ENCODE measurements around the gene AGBL4.
"Not testable (repeated sequence)": the region's sequence is repeated elsewhere in the genome, so short reads cannot be mapped to it uniquely, and the experiment has no call there.

The AGBL4 gene

GRCh38 chr1:48532976-48533375 is 1490.8 kb downstream of the AGBL4 start:
- no peak for DNase-seq (ENCODE audit: low spot score)

- DNase-seq (ENCODE audit: low spot score), result no peak
These were observed 1492.9 kb downstream of the AGBL4 start for GRCh38 chr1:48530727-48531351.

- no peak for DNase-seq (ENCODE audit: low spot score)
These were observed 1496.7 kb downstream of the AGBL4 start for GRCh38 chr1:48527051-48527450.

- no peak for DNase-seq (ENCODE audit: low spot score)
These were observed 1497.6 kb downstream of the AGBL4 start for GRCh38 chr1:48526008-48526710.

GRCh38 chr1:48524892-48525467 is 1498.8 kb downstream of the AGBL4 start:
- DNase-seq (ENCODE audit: low spot score), result no peak

DNA sequence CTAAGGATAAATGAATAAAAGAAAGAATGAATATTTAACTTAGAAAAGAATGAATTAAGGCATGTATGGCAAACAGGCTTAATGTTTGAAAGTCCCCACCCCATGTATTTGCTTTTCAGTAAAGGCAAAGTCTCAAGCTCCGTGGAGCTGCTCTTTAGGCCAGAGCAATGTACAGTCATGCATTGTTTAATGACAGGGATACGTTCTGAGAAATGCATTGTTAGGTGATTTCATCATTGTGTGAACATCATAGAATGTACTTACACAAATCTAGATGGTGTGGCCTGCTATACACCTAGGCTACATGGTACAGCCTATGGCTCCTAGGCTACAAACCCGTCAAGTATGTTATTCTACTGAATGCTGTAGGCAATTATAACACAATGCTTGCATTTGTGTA is 1500.2 kb downstream of the AGBL4 start:
- no peak for DNase-seq (ENCODE audit: low spot score)

DNA sequence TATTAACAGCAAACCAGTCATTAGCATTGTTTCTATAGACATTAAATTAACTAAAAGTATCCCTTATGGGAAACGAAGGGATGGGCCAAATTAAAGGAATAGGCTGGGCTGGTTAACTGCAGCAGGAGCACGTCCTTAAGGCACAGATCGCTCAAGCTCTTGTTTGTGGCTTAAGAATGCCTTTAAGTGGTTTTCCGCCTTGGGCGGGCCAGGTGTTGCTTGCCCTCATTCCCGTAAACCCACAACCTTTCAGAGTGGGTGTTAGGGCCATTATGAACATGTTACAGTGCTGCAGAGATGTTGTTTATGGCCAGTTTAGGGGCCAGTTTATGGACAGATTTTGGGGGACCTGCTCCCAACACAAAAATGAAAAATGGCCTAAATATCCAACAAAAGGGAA is 1503.9 kb downstream of the AGBL4 start:
- DNase-seq (ENCODE audit: low spot score), result not testable (repeated sequence)

- DNase-seq (ENCODE audit: low spot score), result no peak
These were observed 1516.9 kb downstream of the AGBL4 start for GRCh38 chr1:48506870-48507269.

- DNase-seq (ENCODE audit: low spot score), result no peak
These were observed 1523.0 kb downstream of the AGBL4 start for GRCh38 chr1:48500541-48501450.

GRCh38 chr1:48499211-48499735 is 1524.5 kb downstream of the AGBL4 start:
- DNase-seq (ENCODE audit: low spot score), result no peak

GRCh38 chr1:48498096-48498791 is 1525.5 kb downstream of the AGBL4 start:
- peak; percentile 55 for DNase-seq (ENCODE audit: low spot score)

DNA sequence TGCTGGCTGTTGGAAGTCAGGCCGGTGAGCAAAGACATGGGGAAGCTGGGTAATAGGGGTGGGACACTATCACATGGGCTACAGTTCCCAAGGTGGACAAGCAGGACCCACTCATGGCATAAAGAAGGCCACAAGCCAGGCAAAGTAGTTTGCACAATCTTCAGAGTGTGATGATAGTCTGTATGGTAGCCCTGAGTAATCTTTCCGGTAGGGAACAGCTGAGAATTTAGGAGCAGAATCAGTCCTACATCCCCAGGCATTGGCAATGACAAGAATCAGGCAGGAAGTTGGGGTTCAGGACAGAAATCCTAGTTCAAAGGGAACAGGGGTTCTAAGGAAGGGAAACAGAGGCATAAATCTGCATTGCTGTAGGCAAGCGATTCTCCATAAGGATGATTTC is 1527.8 kb downstream of the AGBL4 start:
- no peak for DNase-seq (ENCODE audit: low spot score)

DNA sequence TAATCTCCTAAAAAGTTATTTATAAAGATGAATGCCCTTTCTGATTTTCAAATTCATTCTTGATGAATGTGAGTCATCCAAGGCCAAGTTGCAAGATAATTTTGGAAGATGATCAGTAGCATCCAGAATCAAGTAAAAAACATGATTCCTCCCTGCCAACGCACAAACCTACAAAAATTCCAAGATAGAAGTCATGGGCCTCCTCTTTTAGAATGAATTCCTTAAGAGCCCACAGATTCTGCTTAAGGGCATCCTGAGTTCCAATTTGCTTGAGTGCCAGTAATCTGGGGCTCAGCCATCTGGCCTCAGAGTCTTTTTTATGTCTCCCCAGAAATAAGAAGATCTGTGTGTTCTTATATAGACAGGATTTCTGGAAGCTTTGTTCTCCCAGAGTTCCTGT is 1528.6 kb downstream of the AGBL4 start:
- no peak for DNase-seq (ENCODE audit: low spot score)

- DNase-seq (ENCODE audit: low spot score), result peak; percentile 54
These were observed 1529.6 kb downstream of the AGBL4 start for GRCh38 chr1:48493970-48494769.

- no peak for DNase-seq (ENCODE audit: low spot score)
These were observed 1530.7 kb downstream of the AGBL4 start for GRCh38 chr1:48493041-48493440.

- DNase-seq (ENCODE audit: low spot score), result no peak
These were observed 1531.4 kb downstream of the AGBL4 start for GRCh38 chr1:48492392-48492791.

- no peak for DNase-seq (ENCODE audit: low spot score)
These were observed 1535.0 kb downstream of the AGBL4 start for GRCh38 chr1:48488721-48489120.

Measured in hepatic stellate cell (primary cell).